Body of pancreas (tissue), 4 donors: ENCODE results near the gene FLT3.

Source experiments
- CTCF ChIP-seq, 7 experiments: fragments of 450-650 bp in 4 of 7; fragments of 200-600 bp in 3 of 7; sonication (generic) in 3 of 7; IDR thresholded peaks; one replicate each; pipeline ENCODE4 v1.5.1; 2016 to 2019; ENCODE audit warnings: antibody characterized with exemption in 7 of 7
- POLR2A ChIP-seq, 3 donors: fragments of 450-650 bp; IDR thresholded peaks; one replicate each; pipeline ENCODE4 v1.6.1; 2016; ENCODE audit warnings: antibody characterized with exemption in 3 of 3, mild to moderate bottlenecking in 2 of 3

GRCh38 chr13:28012383-28012782 is 88.0 kb downstream of the FLT3 start:
- TF ChIP-seq CTCF (IDR thresholded peaks at IDR 0.05) (no peak), POLR2A (IDR thresholded peaks at IDR 0.05) (no peak)
